Osteocyte (in vitro differentiated cells): ENCODE data around the gene RRP36. TPM values are rescaled to one million over a fixed set of nuclear protein-coding genes. Genes with fewer than 3 reads are reported as not detected.

Source experiments
- DNase-seq: peaks from one replicate; pipeline ENCODE4 v3.0.0; 2021; ENCODE audit warnings: mixed read lengths; ENCODE audit not compliant: unreplicated experiment; ENCODE audit errors: extremely low spot score
- H3K27ac Mint-ChIP-seq: one replicate; pipeline ENCODE4 v1.8.0; 2021; ENCODE audit warnings: mild to moderate bottlenecking, mixed read lengths; ENCODE audit not compliant: unreplicated experiment
- H3K27me3 Mint-ChIP-seq: one replicate; pipeline ENCODE4 v1.8.0; 2021; ENCODE audit warnings: mixed read lengths; ENCODE audit not compliant: unreplicated experiment
- H3K36me3 Mint-ChIP-seq: one replicate; pipeline ENCODE4 v1.8.0; 2021; ENCODE audit warnings: mixed read lengths; ENCODE audit not compliant: unreplicated experiment
- H3K4me1 Mint-ChIP-seq: one replicate; pipeline ENCODE4 v1.8.0; 2021; ENCODE audit warnings: mixed read lengths; ENCODE audit not compliant: unreplicated experiment
- H3K4me3 Mint-ChIP-seq: one replicate; pipeline ENCODE4 v1.8.0; 2021; ENCODE audit warnings: mild to moderate bottlenecking, moderate library complexity, mixed read lengths; ENCODE audit not compliant: unreplicated experiment
- H3K9me3 Mint-ChIP-seq: one replicate; pipeline ENCODE4 v1.8.0; 2021; ENCODE audit warnings: mixed read lengths; ENCODE audit not compliant: unreplicated experiment
- CTCF ChIP-seq: fragments of 200-600 bp; sonication (generic); IDR thresholded peaks from 2 replicates; pipeline ENCODE4 v1.5.0; 2021; ENCODE audit warnings: antibody characterized with exemption, mild to moderate bottlenecking, moderate library complexity
- total RNA-seq: library from RNA; stranded (reverse); gene quantifications from 2 replicates; pipeline ENCODE4 v1.2.1, GENCODE V29; 2021

Gene RRP36
- total RNA-seq, 1 donor from 2014 or later, result 58.1 TPM

DNA sequence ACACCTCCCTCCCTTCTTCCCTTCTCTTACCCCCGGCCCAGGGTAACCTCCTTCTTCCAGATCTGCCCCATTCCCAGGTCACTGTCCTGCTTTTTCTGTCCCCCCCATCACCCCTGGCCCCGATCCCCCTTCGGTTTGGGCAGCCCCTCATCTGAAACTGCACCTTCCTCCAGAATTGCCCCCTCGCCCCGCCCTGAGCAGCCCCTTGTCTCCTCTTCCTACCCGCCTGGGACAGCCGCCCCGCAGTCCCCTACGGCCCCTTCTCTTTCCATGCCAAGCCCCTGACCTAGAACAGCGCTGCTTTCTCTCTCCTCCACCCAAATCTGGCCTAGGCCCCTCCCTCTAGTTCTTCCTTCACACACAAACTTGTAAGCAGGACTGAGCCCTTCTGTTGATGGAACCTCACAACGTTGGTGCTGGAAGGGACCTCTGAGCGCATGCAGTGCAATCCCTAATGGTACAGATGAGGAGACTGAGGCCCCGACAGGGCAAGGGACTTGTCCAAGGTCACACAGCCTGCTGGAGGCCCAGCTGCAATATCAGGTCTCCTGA lies 36.4 kb upstream of the RRP36 start:
- peak overlapping the region; percentile 76 for H3K27ac Mint-ChIP-seq
- H3K4me3 Mint-ChIP-seq, result peak overlapping the region; percentile 89
- no peak for TF ChIP-seq CTCF
- H3K9me3 Mint-ChIP-seq, result no peaks in the 10 kb centered on the region
- peaks cover 7% of the 10 kb centered on the region for H3K36me3 Mint-ChIP-seq
- H3K27me3 Mint-ChIP-seq, result no peaks in the 10 kb centered on the region
- no peak for DNase-seq
- H3K4me1 Mint-ChIP-seq, result peaks cover 42% of the 10 kb centered on the region

DNA sequence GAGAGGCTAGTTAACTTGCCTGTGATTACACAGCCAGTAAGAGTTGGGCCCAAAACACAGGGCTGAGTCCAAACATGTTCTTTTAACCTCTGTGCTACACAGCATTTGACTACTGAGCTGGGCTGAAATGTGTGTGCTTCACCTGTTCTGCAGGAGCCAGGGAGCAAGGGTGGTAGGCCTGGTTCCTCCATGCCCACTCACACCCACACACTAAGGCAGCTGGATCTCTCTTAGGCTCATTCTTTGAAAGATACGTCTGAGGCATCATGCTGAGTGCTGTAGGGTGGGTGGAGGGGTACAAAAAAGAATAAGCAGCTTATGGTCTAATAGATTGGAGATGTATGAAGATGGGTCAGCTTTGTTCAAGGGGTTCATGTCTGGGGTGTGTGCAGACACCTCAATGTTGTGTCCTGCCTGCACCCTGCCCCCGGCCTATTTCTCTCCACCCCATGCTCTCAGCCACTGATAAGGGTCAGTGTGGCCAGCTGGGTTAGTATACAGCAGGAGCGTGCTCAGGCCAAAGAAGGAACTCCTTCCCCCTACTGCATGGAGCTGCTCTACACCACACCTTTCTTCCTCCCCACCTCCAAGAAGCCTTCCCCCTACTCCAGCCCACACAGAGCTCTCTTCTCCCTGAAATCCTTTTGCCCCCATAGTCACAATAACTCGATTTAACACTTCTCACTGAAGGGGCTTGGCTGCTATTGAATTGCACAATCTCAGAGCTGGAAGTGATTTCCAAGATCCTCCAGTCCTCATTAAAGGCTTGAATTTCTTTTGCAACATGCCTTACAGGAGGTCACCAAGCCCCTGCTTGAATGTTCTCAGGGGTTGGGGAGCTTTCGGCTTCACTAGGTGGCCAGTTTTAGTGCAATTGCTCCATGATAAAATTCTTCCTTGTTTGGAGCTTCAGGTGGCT lies 33.6 kb upstream of the RRP36 start:
- H3K4me3 Mint-ChIP-seq, result no peak overlapping the region
- DNase-seq, result no peak
- H3K27me3 Mint-ChIP-seq, result no peaks in the 10 kb centered on the region
- H3K27ac Mint-ChIP-seq, result no peak overlapping the region
- H3K36me3 Mint-ChIP-seq, result peaks cover 12% of the 10 kb centered on the region
- H3K4me1 Mint-ChIP-seq, result peaks cover 41% of the 10 kb centered on the region
- no peak for TF ChIP-seq CTCF
- H3K9me3 Mint-ChIP-seq, result no peaks in the 10 kb centered on the region

- Mint-ChIP-seq H3K36me3 (peaks cover 12% of the 10 kb centered on the region), H3K27ac (no peak overlapping the region), H3K4me1 (peaks cover 39% of the 10 kb centered on the region), H3K27me3 (no peaks in the 10 kb centered on the region), H3K4me3 (no peak overlapping the region), H3K9me3 (no peaks in the 10 kb centered on the region)
- no peak for DNase-seq
- no peak for TF ChIP-seq CTCF
Measured at GRCh38 chr6:42988486-42989020, 32.9 kb upstream of the RRP36 start.

- Mint-ChIP-seq H3K4me3 (no peak overlapping the region), H3K9me3 (no peaks in the 10 kb centered on the region), H3K4me1 (peaks cover 33% of the 10 kb centered on the region), H3K27me3 (no peaks in the 10 kb centered on the region), H3K27ac (no peak overlapping the region), H3K36me3 (peaks cover 12% of the 10 kb centered on the region)
- TF ChIP-seq CTCF, result no peak
- DNase-seq, result no peak
Measured at GRCh38 chr6:42989923-42990322, 31.5 kb upstream of the RRP36 start.

DNA sequence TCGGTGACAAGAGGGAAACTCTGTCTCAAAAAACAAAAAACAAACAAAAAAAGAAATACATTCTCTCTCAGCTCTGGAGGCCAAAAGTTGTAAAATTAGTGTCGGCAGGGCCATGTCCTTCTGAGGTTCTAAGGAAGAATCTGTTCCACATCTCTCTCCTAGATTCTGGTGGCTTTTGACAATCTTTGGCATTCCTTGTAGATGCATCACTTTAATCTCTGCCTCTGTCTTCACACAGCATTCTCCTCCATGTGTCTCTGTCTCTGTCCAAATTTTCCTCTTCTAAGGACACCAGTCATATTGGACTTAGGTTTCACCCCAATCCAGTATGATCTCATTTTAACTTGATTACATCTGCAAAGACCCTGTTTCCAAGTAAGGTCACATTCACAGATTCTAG lies 28.0 kb upstream of the RRP36 start:
- Mint-ChIP-seq H3K36me3 (peaks cover 12% of the 10 kb centered on the region), H3K27ac (no peak overlapping the region), H3K4me1 (peaks cover 6% of the 10 kb centered on the region), H3K9me3 (no peaks in the 10 kb centered on the region), H3K4me3 (no peak overlapping the region), H3K27me3 (no peaks in the 10 kb centered on the region)
- TF ChIP-seq CTCF, result no peak
- no peak for DNase-seq
